Kidney (tissue), 14 donors: ENCODE measurements around the gene MACROD2. TPM values are rescaled to one million over a fixed set of nuclear protein-coding genes. Genes with fewer than 3 reads are reported as not detected.

Experiments used
- DNase-seq, 5 donors: peaks; one replicate each; pipeline ENCODE4 v3.0.0-alpha.2; 2013 to 2020
- FAIRE-seq: peaks from 2 replicates; lab custom pipeline; 2012; peaks lifted over from hg19 to GRCh38; lab: Jason Lieb, UNC
- H3K27ac ChIP-seq, 2 donors: one replicate each; pipeline ENCODE4 v1.7.0; 2013; ENCODE audit warnings: low read depth in 2 of 2, low read length in 2 of 2, inconsistent platforms in 1 of 2
- H3K27me3 ChIP-seq: one replicate; pipeline ENCODE4 v1.7.1; 2013; ENCODE audit warnings: low read length, inconsistent platforms; ENCODE audit not compliant: control insufficient read depth, insufficient read depth
- H3K36me3 ChIP-seq, 3 donors: one replicate each; pipeline versions ENCODE4 v1.7.0 to v1.7.1; 2013; ENCODE audit warnings: low read length in 3 of 3, control low read depth in 1 of 3, inconsistent platforms in 1 of 3; ENCODE audit not compliant: insufficient read depth in 3 of 3, control insufficient read depth in 2 of 3
- H3K4me1 ChIP-seq, 3 donors: one replicate each; pipeline versions ENCODE4 v1.7.0 to v1.7.1; 2013; ENCODE audit warnings: low read length in 3 of 3, inconsistent platforms in 1 of 3, low read depth in 1 of 3; ENCODE audit not compliant: control insufficient read depth in 2 of 3, insufficient read depth in 2 of 3
- H3K4me3 ChIP-seq, 3 donors: one replicate each; pipeline versions ENCODE4 v1.7.0 to v1.8.1; 2013; ENCODE audit warnings: low read length in 3 of 3, control low read depth in 1 of 3, inconsistent platforms in 1 of 3
- H3K9ac ChIP-seq, 3 donors: one replicate each; pipeline versions ENCODE4 v1.7.0 to v1.7.1; 2013; ENCODE audit warnings: low read length in 3 of 3, control low read depth in 1 of 3, inconsistent platforms in 1 of 3
- H3K9me3 ChIP-seq, 3 donors: one replicate each; pipeline versions ENCODE4 v1.7.0 to v1.7.1; 2013; ENCODE audit warnings: low read length in 3 of 3, control low read depth in 1 of 3, inconsistent platforms in 1 of 3; ENCODE audit not compliant: control insufficient read depth in 2 of 3, insufficient read depth in 1 of 3
- intact Hi-C: fragments of 100-400 bp; cut with DNase I; formaldehyde crosslinking; loops from one replicate; pipeline ENCODE4 v1.11.1; 2022
- polyA plus RNA-seq: library from polyadenylated mRNA; stranded (reverse); fragments of 350-450 nt; fragmentation: Illumina TruSeq; extraction: RNeasy Lipid Tissue Mini Kit (QIAGEN cat#74804); gene quantifications from one replicate; pipeline ENCODE4 v1.2.3, GENCODE V29; 2014; ENCODE audit warnings: low read depth, low replicate concordance; ENCODE audit not compliant: insufficient read depth
- total RNA-seq: library from RNA; stranded (reverse); fragmentation: NEBNext Ultra II Directional; extraction: Animal tissue kit (Norgen Biotek cat#: 25700); gene quantifications from one replicate; pipeline ENCODE4 v1.2.1, GENCODE V29; 2021
- TF ChIP-seq, protein P1 (sequence below): IDR thresholded peaks from 3 replicates; pipeline ENCODE4 v1.5.1; 2012; ENCODE audit warnings: mild to moderate bottlenecking, moderate library complexity, borderline replicate concordance; ENCODE audit not compliant: insufficient read depth; ENCODE audit errors: extremely low read depth
- donor health status: control.
- donor health status: control.
- donor health status: control.
- donor health status: control.
- donor health status: control.
- donor health status: DM: yes; HTN: yes; CAD: no.
- donor health status: Normal renal cell carcinoma (clear cell type).

Gene MACROD2
- total and polyA plus RNA-seq, 2 donors from 2014 or later, result 3.0 to 10.0 TPM

DNA sequence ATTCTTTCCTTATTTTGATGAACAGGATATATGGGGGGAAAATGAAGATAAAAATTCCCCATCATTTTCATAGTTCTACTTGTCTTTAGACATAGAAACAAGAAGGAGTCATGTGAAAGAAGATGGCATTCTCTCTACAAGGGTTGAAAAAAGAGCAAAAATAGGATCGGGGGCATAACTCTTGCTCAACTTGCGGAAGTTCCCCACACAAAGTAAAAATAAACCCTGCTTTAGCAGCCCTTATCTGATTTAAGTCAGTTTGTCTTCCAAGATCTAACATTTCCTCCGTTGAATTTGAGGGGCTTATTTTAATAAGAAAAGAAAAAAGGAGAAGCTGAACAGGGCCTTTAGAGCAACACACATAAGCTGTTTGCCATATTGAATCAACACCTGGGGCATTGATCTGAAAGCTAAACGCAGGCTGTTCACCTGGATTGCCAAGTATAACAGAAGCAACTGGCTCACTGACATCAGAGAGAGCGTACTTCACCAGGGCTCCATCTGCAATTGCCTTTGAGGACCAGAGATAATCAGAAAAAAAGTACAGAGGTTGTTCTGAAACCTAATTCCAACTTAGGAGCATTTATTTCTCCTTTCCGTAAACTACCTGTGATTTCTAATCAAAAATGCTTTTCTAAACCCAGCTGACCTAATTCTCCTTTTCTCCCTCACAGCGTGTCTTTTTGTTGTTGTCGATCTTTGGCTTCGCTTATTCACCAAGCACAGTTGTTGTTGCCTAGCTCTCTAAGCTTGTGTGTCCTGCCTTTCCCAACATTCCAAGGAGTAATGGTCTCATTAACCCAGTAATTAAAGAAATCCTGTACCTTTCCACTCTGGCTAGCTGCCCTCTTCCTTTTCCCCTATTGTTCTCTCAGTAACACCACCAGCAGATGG lies 2010.0 kb downstream of the MACROD2 start:
- H3K9me3 ChIP-seq, result no peaks in the 10 kb centered on the region
- no peak overlapping the region for H3K27ac ChIP-seq
- no peak overlapping the region for H3K4me3 ChIP-seq
- DNase-seq (no peak), FAIRE-seq (no peak)
- no peaks in the 10 kb centered on the region for H3K4me1 ChIP-seq
- TF ChIP-seq, protein P1, sequence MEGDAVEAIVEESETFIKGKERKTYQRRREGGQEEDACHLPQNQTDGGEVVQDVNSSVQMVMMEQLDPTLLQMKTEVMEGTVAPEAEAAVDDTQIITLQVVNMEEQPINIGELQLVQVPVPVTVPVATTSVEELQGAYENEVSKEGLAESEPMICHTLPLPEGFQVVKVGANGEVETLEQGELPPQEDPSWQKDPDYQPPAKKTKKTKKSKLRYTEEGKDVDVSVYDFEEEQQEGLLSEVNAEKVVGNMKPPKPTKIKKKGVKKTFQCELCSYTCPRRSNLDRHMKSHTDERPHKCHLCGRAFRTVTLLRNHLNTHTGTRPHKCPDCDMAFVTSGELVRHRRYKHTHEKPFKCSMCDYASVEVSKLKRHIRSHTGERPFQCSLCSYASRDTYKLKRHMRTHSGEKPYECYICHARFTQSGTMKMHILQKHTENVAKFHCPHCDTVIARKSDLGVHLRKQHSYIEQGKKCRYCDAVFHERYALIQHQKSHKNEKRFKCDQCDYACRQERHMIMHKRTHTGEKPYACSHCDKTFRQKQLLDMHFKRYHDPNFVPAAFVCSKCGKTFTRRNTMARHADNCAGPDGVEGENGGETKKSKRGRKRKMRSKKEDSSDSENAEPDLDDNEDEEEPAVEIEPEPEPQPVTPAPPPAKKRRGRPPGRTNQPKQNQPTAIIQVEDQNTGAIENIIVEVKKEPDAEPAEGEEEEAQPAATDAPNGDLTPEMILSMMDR, result no peak
- intact Hi-C loops, result no loop called here
- no peak overlapping the region for H3K9ac ChIP-seq
- no peaks in the 10 kb centered on the region for H3K36me3 ChIP-seq
- no peaks in the 10 kb centered on the region for H3K27me3 ChIP-seq

DNA sequence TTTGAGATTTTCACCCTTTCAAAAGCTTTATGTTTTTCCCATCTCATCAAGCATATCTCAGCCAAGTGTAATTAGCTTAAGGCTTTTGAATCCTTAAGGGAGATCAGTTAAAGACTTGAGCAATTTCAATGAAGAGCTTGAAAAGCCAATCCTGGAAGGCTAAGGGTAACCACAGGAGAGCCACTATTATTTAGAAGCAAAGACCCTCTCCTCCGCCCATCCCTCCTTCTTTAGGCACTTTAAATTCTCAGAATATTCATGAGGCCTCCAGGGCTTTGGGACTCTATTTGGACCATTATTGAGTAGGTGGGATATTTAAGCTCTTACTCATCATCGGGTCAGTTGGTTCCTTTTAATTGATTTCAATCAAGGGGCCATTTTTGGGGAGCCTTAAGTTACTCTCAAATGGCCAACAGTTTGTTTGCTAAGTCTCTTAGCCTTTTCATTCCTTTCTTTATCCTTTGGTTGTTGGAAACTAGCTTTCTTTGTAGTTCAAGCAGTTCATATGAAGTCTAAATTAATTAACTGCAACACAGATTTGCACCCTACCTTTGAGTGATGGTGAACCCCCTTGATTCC lies 2010.7 kb downstream of the MACROD2 start:
- TF ChIP-seq, protein P1, result no peak
- H3K9me3 ChIP-seq, result no peaks in the 10 kb centered on the region
- DNase-seq, result no peak
- no peaks in the 10 kb centered on the region for H3K36me3 ChIP-seq
- no peak overlapping the region for H3K9ac ChIP-seq
- no peaks in the 10 kb centered on the region for H3K4me1 ChIP-seq
- no peak for FAIRE-seq
- intact Hi-C loops, result no loop called here
- no peak overlapping the region for H3K27ac ChIP-seq
- no peak overlapping the region for H3K4me3 ChIP-seq
- H3K27me3 ChIP-seq, result no peaks in the 10 kb centered on the region

DNA sequence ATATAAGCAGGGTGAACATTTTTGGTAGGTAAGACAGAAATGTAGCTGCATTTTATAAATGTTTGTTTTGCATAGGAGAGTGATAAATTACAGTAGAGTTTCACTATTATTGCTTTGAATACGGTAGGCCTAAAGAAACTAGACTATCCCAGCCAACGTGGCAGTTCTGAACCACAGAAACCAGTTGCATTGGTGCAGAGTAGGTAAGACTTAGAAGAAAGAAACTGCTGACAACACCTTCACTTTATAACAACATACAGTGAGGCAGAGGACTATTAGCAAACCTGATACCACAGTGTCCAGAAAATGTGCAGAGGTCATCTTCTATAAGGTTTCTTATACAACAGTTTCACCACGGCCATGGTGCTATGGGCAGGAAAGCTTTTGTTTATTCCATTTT lies 2011.8 kb downstream of the MACROD2 start:
- Histone ChIP-seq H3K4me1 (no peaks in the 10 kb centered on the region), H3K9ac (no peak overlapping the region), H3K36me3 (no peaks in the 10 kb centered on the region), H3K9me3 (no peaks in the 10 kb centered on the region), H3K27ac (no peak overlapping the region), H3K27me3 (no peaks in the 10 kb centered on the region), H3K4me3 (no peak overlapping the region)
- FAIRE-seq (no peak), DNase-seq (no peak)
- intact Hi-C loops, result no loop called here
- TF ChIP-seq, protein P1, result no peak
